Ammon's horn (tissue), 1 donor: ENCODE measurements around the gene SLC25A34.

Experiments
- DNase-seq: peaks from one replicate; pipeline ENCODE4 v3.0.0-alpha.2; 2016; ENCODE audit warnings: low spot score

The SLC25A34 gene

GRCh38 chr1:15775706-15776105, 39.6 kb downstream of the SLC25A34 start:
- DNase-seq = no peak

- no peak for DNase-seq
Measured at GRCh38 chr1:15777909-15778707, 42.0 kb downstream of the SLC25A34 start.

- DNase-seq = no peak
Measured at GRCh38 chr1:15785683-15786082, 49.6 kb downstream of the SLC25A34 start.

GRCh38 chr1:15786581-15786980, 50.5 kb downstream of the SLC25A34 start:
- DNase-seq = no peak

DNA sequence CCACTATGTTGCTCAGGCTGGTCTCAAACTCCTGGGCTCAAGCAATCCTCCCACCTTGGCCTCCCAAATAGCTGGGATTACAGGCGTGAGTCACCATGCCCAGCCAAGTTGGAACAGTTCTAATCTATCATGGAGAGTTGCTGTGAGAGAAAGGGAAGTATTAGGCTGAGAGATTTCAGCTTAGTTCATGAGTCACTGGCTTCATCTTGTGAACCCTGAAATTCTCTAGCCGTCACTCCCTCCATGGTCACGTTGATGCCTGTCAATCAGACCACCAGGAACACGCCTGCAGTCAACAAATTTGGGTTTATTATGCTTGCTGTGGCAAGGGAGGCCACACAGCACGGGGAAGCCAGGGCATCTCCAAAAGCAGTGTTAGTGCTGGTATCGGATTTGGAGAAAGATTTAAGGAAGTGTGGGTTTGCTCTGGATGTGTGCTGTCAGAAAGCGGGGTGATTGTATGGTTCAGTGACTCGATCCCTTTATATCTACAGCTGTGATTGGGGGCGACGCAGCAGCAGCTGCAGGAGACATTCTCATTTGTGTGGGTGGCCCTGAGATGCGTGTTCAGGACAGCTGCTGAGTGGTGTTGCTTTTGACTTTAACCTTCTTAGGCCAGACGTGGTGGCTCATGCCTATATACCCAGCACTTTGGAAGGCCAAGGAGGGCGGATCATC, 52.7 kb downstream of the SLC25A34 start:
- no peak for DNase-seq
